K562 (cell line): Measurements from ENCODE around the gene SLC1A4. TPM values are rescaled to one million over a fixed set of nuclear protein-coding genes. Genes with fewer than 3 reads are reported as not detected.
A peak's percentile ranks its signal among the peaks of the same experiment; 100 is the strongest.

Source experiments
- ATF1 ChIP-seq, 2 experiments: fragments of 450-650 bp in 1 of 2; IDR thresholded peaks; 2 replicates each; pipeline ENCODE4 v1.6.1; 2016; ENCODE audit warnings: missing compliant biosample characterization in 1 of 2, missing genetic modification characterization in 1 of 2
- FUS ChIP-seq: fragments of 200-400 bp; formaldehyde crosslinking; optimal IDR thresholded peaks from 2 replicates; pipeline ENCODE3; 2017; ENCODE audit warnings: low read depth, low read length
- TBP ChIP-seq: optimal IDR thresholded peaks from 2 replicates; pipeline ENCODE3; 2011; ENCODE audit warnings: low read depth, low read length, improper control_type of control experiment
- polyA plus RNA-seq, 8 experiments: library from polyadenylated mRNA; depleted of rRNA in 4 of 8; stranded (reverse) in 5 of 8; unstranded in 3 of 8; fragments of >200 nt; fragmentation: Nextera tagmentation in 2 of 8; fragmentation: Illumina TruSeq in 1 of 8; extraction: Ambion mirVana in 2 of 8; extraction: Trizol in 1 of 8; gene quantifications; 2 replicates each; pipeline versions ENCODE4 v1.2.1 to v1.2.3, GENCODE V29; 2011 to 2014; ENCODE audit warnings: inconsistent platforms in 1 of 8, missing spikeins in 1 of 8
- total RNA-seq, 7 experiments: library from RNA; depleted of rRNA in 6 of 7; stranded (reverse); fragments of >200 nt in 6 of 7; fragmentation: Illumina TruSeq in 2 of 7; extraction: Trizol in 2 of 7; gene quantifications; 2 replicates each; pipeline versions ENCODE4 v1.2.1 to v1.2.3, GENCODE V29; 2011 to 2021; ENCODE audit warnings: low replicate concordance in 1 of 7
- TF ChIP-seq, protein P1 (sequence below): fragments of 250-450 bp; sonication (Bioruptor Pico); IDR thresholded peaks from 2 replicates; pipeline ENCODE4 v1.5.0; 2021; ENCODE audit warnings: mild to moderate bottlenecking, borderline replicate concordance
- TF ChIP-seq, protein P2 (sequence below), 2 experiments: fragments of 200-800 bp in 1 of 2; sonication (Bioruptor generic) in 1 of 2; sonication (generic) in 1 of 2; formaldehyde crosslinking in 1 of 2; IDR thresholded peaks in 1 of 2; conservative IDR thresholded peaks in 1 of 2; 2 replicates each; pipeline versions ENCODE4 v1.5.0 to v1.6.1; 2016 to 2020; ENCODE audit warnings: missing compliant biosample characterization in 1 of 2, missing genetic modification characterization in 1 of 2, missing genetic modification reagents in 1 of 2
- TF ChIP-seq, protein P3 (sequence below), 2 experiments: fragments of 450-650 bp in 1 of 2; sonication (generic) in 1 of 2; formaldehyde crosslinking in 1 of 2; IDR thresholded peaks; 2 replicates each; pipeline versions ENCODE4 v1.7.1 to v1.9.0; 2016 to 2022; ENCODE audit warnings: inconsistent platforms in 1 of 2, mild to moderate bottlenecking in 1 of 2, missing genetic modification reagents in 1 of 2

Gene SLC1A4
- total and polyA plus RNA-seq, 9 of the 15 experiments (the other 6 are each of a cell fraction or from before 2014, with no cell fraction given) = 4.4 to 24.0 (median 10.9) TPM

GRCh38 chr2:64989126-64989981 lies at the start of gene SLC1A4 (continued):
- TF ChIP-seq ATF1 (CRISPR knock-in tag; IDR thresholded peaks at IDR 0.05) (no peak), ATF1 (tag; IDR thresholded peaks at IDR 0.05) (no peak), TBP (peak; percentile 58), FUS (peak; percentile 27)
- TF ChIP-seq, protein P1, sequence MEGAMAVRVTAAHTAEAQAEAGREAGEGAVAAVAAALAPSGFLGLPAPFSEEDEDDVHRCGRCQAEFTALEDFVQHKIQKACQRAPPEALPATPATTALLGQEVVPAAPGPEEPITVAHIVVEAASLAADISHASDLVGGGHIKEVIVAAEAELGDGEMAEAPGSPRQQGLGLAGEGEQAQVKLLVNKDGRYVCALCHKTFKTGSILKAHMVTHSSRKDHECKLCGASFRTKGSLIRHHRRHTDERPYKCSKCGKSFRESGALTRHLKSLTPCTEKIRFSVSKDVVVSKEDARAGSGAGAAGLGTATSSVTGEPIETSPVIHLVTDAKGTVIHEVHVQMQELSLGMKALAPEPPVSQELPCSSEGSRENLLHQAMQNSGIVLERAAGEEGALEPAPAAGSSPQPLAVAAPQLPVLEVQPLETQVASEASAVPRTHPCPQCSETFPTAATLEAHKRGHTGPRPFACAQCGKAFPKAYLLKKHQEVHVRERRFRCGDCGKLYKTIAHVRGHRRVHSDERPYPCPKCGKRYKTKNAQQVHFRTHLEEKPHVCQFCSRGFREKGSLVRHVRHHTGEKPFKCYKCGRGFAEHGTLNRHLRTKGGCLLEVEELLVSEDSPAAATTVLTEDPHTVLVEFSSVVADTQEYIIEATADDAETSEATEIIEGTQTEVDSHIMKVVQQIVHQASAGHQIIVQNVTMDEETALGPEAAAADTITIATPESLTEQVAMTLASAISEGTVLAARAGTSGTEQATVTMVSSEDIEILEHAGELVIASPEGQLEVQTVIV (CRISPR knock-in tag) = no peak
- TF ChIP-seq, protein P2, sequence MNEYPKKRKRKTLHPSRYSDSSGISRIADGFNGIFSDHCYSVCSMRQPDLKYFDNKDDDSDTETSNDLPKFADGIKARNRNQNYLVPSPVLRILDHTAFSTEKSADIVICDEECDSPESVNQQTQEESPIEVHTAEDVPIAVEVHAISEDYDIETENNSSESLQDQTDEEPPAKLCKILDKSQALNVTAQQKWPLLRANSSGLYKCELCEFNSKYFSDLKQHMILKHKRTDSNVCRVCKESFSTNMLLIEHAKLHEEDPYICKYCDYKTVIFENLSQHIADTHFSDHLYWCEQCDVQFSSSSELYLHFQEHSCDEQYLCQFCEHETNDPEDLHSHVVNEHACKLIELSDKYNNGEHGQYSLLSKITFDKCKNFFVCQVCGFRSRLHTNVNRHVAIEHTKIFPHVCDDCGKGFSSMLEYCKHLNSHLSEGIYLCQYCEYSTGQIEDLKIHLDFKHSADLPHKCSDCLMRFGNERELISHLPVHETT (CRISPR knock-in tag; conservative IDR thresholded peaks at IDR 0.05 in 1 of 2, IDR thresholded peaks at IDR 0.05 in 1 of 2) = peak in 1 of 2 experiments; percentile 70; a peak in 2 of 4 replicates
- TF ChIP-seq, protein P3, sequence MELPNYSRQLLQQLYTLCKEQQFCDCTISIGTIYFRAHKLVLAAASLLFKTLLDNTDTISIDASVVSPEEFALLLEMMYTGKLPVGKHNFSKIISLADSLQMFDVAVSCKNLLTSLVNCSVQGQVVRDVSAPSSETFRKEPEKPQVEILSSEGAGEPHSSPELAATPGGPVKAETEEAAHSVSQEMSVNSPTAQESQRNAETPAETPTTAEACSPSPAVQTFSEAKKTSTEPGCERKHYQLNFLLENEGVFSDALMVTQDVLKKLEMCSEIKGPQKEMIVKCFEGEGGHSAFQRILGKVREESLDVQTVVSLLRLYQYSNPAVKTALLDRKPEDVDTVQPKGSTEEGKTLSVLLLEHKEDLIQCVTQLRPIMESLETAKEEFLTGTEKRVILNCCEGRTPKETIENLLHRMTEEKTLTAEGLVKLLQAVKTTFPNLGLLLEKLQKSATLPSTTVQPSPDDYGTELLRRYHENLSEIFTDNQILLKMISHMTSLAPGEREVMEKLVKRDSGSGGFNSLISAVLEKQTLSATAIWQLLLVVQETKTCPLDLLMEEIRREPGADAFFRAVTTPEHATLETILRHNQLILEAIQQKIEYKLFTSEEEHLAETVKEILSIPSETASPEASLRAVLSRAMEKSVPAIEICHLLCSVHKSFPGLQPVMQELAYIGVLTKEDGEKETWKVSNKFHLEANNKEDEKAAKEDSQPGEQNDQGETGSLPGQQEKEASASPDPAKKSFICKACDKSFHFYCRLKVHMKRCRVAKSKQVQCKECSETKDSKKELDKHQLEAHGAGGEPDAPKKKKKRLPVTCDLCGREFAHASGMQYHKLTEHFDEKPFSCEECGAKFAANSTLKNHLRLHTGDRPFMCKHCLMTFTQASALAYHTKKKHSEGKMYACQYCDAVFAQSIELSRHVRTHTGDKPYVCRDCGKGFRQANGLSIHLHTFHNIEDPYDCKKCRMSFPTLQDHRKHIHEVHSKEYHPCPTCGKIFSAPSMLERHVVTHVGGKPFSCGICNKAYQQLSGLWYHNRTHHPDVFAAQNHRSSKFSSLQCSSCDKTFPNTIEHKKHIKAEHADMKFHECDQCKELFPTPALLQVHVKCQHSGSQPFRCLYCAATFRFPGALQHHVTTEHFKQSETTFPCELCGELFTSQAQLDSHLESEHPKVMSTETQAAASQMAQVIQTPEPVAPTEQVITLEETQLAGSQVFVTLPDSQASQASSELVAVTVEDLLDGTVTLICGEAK (IDR thresholded peaks at IDR 0.05) = peak; percentile 46; the same call in 1 of the 2 replicates
- TF ChIP-seq, protein P3 (CRISPR knock-in tag; IDR thresholded peaks at IDR 0.05) = 0 out of 2 replicates have a peak, but pooled peaks have one; percentile 22
